Smooth muscle cell (in vitro differentiated cells): Measurements from ENCODE around the gene HPCA. TPM values are rescaled to one million over a fixed set of nuclear protein-coding genes. Genes with fewer than 3 reads are reported as not detected.

Source experiments
- DNase-seq: peaks from one replicate; lab custom pipeline; 2025; ENCODE audit not compliant: unreplicated experiment; lab: John Stamatoyannopoulos, UW
- H2AFZ ChIP-seq: fragments of 200-600 bp; sonication (generic); 2 replicates; pipeline ENCODE4 v1.6.0; 2016; ENCODE audit warnings: antibody characterized with exemption, low read depth, mild to moderate bottlenecking
- H3F3A ChIP-seq: fragments of 200-600 bp; sonication (generic); 2 replicates; pipeline ENCODE4 v1.6.0; 2017; ENCODE audit warnings: antibody characterized with exemption, low read depth
- H3K27ac ChIP-seq: fragments of 200-600 bp; sonication (generic); 2 replicates; pipeline ENCODE4 v1.5.1; 2016; ENCODE audit warnings: low read depth, mild to moderate bottlenecking
- H3K27me3 ChIP-seq: fragments of 200-600 bp; sonication (generic); 2 replicates; pipeline ENCODE4 v1.6.1; 2016; ENCODE audit warnings: low read depth, mild to moderate bottlenecking
- H3K36me3 ChIP-seq: fragments of 200-600 bp; sonication (generic); 2 replicates; pipeline ENCODE4 v1.5.1; 2016; ENCODE audit warnings: low read depth
- H3K4me1 ChIP-seq: fragments of 200-600 bp; sonication (generic); 2 replicates; pipeline ENCODE4 v1.5.1; 2016; ENCODE audit warnings: low read depth
- H3K4me2 ChIP-seq: fragments of 200-600 bp; sonication (generic); 2 replicates; pipeline ENCODE4 v1.6.0; 2016; ENCODE audit warnings: mild to moderate bottlenecking
- H3K4me3 ChIP-seq: fragments of 200-600 bp; sonication (generic); 2 replicates; pipeline ENCODE4 v1.5.1; 2016; ENCODE audit warnings: mild to moderate bottlenecking
- H3K79me2 ChIP-seq: fragments of 200-600 bp; sonication (generic); 2 replicates; pipeline ENCODE4 v1.6.0; 2016; ENCODE audit warnings: low read depth, mild to moderate bottlenecking
- H3K9ac ChIP-seq: fragments of 200-600 bp; sonication (generic); 2 replicates; pipeline ENCODE4 v1.6.0; 2016; ENCODE audit warnings: low read depth
- H3K9me3 ChIP-seq: fragments of 200-600 bp; sonication (generic); replicated peaks from 2 replicates; pipeline ENCODE4 v1.5.1; 2016; ENCODE audit warnings: low read depth
- H4K20me1 ChIP-seq: fragments of 200-600 bp; sonication (generic); 2 replicates; pipeline ENCODE4 v1.6.0; 2016; ENCODE audit warnings: low read depth
- CTCF ChIP-seq: fragments of 200-600 bp; sonication (generic); IDR thresholded peaks from 2 replicates; pipeline ENCODE4 v1.5.1; 2017; ENCODE audit warnings: borderline replicate concordance, mild to moderate bottlenecking, antibody characterized with exemption; ENCODE audit not compliant: insufficient read depth, poor library complexity, severe bottlenecking
- WGBS: methylation state at CpG from one replicate; pipeline ENCODE4 v1.1.7; 2016; ENCODE audit warnings: low lambda C conversion rate; 5-methylcytosine and 5-hydroxymethylcytosine counted together
- polyA plus RNA-seq: library from polyadenylated mRNA; unstranded; fragments of >200 nt; fragmentation: Nextera tagmentation; extraction: Ambion mirVana; gene quantifications from 2 replicates; pipeline ENCODE4 v1.2.1, GENCODE V29; 2016
- total RNA-seq: library from RNA; depleted of rRNA; stranded (reverse); fragments of >200 nt; gene quantifications from 2 replicates; pipeline ENCODE4 v1.2.3, GENCODE V29; 2014

Gene HPCA
- total and polyA plus RNA-seq, 2 experiments from 2014 or later = not detected

GRCh38 chr1:32891630-32892029, 5.3 kb downstream of the HPCA start:
- no peaks in the 10 kb centered on the region for H3F3A ChIP-seq

GRCh38 chr1:32892368-32893197, 6.3 kb downstream of the HPCA start:
- Histone ChIP-seq H3K79me2 (no peaks in the 10 kb centered on the region), H3F3A (no peaks in the 10 kb centered on the region), H3K27ac (no peak overlapping the region), H3K36me3 (no peaks in the 10 kb centered on the region), H3K4me1 (no peaks in the 10 kb centered on the region), H3K4me3 (peak overlapping the region; percentile 56), H3K9me3 (no peaks in the 10 kb centered on the region), H3K27me3 (peaks cover 6% of the 10 kb centered on the region), H3K9ac (no peak overlapping the region), H4K20me1 (no peaks in the 10 kb centered on the region), H2AFZ (peak overlapping the region; percentile 79), H3K4me2 (peak overlapping the region; percentile 95)
- 39% methylated on average over 31 of the region's 49 CpGs for WGBS
- TF ChIP-seq CTCF = peak; percentile 67
- no peak for DNase-seq

More at GRCh38 chr1:32891630-32892029, 5.3 kb downstream of the HPCA start:
- Histone ChIP-seq H3K9me3 (no peaks in the 10 kb centered on the region), H3K27ac (no peak overlapping the region), H4K20me1 (no peaks in the 10 kb centered on the region), H3K27me3 (peaks cover 6% of the 10 kb centered on the region), H3K4me1 (no peaks in the 10 kb centered on the region), H3K9ac (no peak overlapping the region), H2AFZ (no peak overlapping the region), H3K79me2 (no peaks in the 10 kb centered on the region), H3K4me2 (no peak overlapping the region), H3K4me3 (no peak overlapping the region), H3K36me3 (no peaks in the 10 kb centered on the region)
- no peak for TF ChIP-seq CTCF
- 92% methylated on average over 3 of the region's 3 CpGs for WGBS
- DNase-seq = no peak

DNA sequence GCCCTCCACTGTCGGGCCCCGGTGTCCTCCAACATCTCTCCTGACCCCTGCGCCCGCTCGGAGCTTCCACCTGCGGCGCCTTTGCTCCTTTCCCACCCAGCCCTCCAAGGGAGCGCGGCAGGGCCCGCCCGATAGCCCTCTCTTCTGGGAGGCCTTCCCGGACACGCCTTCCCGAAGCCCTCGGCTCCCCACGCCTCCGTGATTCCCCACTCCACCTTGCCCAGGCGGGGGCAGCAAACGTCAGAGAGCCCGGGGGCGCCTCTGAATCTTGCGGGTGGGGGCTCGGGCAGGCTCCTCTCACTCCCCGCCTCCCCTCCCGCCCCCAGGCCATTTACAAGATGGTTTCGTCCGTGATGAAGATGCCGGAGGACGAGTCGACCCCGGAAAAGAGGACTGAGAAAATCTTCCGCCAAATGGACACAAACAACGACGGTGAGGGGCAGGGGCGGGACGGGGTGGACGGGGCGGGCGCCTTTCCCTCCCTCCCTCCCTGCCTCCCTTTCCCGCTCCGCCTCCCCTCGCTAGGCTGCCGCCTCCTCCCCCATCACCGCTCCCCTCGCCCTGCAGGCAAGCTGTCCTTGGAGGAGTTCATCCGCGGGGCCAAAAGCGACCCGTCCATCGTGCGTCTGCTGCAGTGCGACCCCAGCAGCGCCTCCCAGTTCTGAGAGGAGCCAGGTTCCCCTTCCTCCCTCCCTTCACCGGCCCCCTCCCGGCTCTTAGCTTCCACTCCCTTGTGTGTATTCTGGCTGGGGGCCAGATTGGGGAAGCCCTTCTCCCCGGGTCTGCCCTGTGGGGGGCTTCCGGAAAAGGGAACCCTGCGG, 7.1 kb downstream of the HPCA start:
- Histone ChIP-seq H3K9ac (no peak overlapping the region), H3K27me3 (peaks cover 6% of the 10 kb centered on the region), H3K9me3 (no peaks in the 10 kb centered on the region), H3K4me2 (peak overlapping the region; percentile 95), H3K4me3 (peak overlapping the region; percentile 56), H3K4me1 (no peaks in the 10 kb centered on the region), H3K79me2 (no peaks in the 10 kb centered on the region), H3K36me3 (no peaks in the 10 kb centered on the region), H4K20me1 (no peaks in the 10 kb centered on the region), H3K27ac (no peak overlapping the region), H3F3A (no peaks in the 10 kb centered on the region), H2AFZ (peak overlapping the region; percentile 79)
- no peak for DNase-seq
- 4% methylated on average over 31 of the region's 58 CpGs for WGBS
- peak; percentile 6 for TF ChIP-seq CTCF
